Left ventricle myocardium inferior (tissue), 1 donor: ENCODE measurements around the gene RGS7BP. TPM values are rescaled to one million over a fixed set of nuclear protein-coding genes. Genes with fewer than 3 reads are reported as not detected.

Source experiments
- DNase-seq: peaks from one replicate; pipeline ENCODE4 v3.0.0-alpha.2; 2020
- H3K27ac ChIP-seq: fragments of 200-600 bp; replicated peaks from 2 replicates; pipeline ENCODE4 v1.8.0; 2021
- H3K27me3 ChIP-seq: fragments of 200-600 bp; 2 replicates; pipeline ENCODE4 v1.8.0; 2021; ENCODE audit warnings: low read depth
- H3K36me3 ChIP-seq: fragments of 200-600 bp; 2 replicates; pipeline ENCODE4 v1.8.0; 2021
- H3K4me1 ChIP-seq: fragments of 200-600 bp; 2 replicates; pipeline ENCODE4 v1.8.0; 2021
- H3K4me3 ChIP-seq: fragments of 200-600 bp; 2 replicates; pipeline ENCODE4 v1.8.0; 2021; ENCODE audit warnings: mild to moderate bottlenecking, moderate library complexity
- H3K9me3 ChIP-seq: fragments of 200-600 bp; replicated peaks from 2 replicates; pipeline ENCODE4 v1.8.0; 2021
- CTCF ChIP-seq: fragments of 200-600 bp; IDR thresholded peaks from 2 replicates; pipeline ENCODE4 v1.8.0; 2021; ENCODE audit warnings: antibody characterized with exemption, mild to moderate bottlenecking, borderline replicate concordance
- intact Hi-C: fragments of 100-400 bp; cut with micrococcal nuclease; formaldehyde crosslinking; loops from one replicate; pipeline ENCODE4 v1.11.0; 2022
- total RNA-seq: library from RNA; stranded (reverse); fragmentation: NEBNext Ultra II Directional; extraction: Animal tissue kit (Norgen Biotek cat#: 25700); gene quantifications from one replicate; pipeline ENCODE4 v1.2.1, GENCODE V29; 2021
- donor health status: DM: no; HTN: yes; CAD: no; lungs with severe emphysema.

Gene RGS7BP
- total RNA-seq, 1 donor from 2014 or later, result 3.6 TPM

- H3K27ac ChIP-seq, result no peak overlapping the region
- peaks cover 17% of the 10 kb centered on the region for H3K4me1 ChIP-seq
- no peaks in the 10 kb centered on the region for H3K27me3 ChIP-seq
- H3K36me3 ChIP-seq, result no peaks in the 10 kb centered on the region
- no peak for TF ChIP-seq CTCF
- intact Hi-C loops, result no loop called here
- DNase-seq, result no peak
- H3K9me3 ChIP-seq, result no peaks in the 10 kb centered on the region
- no peak overlapping the region for H3K4me3 ChIP-seq
Observed at GRCh38 chr5:64594025-64594424, 88.2 kb downstream of the RGS7BP start.

- intact Hi-C loops, result no loop called here
- Histone ChIP-seq H3K4me1 (peaks cover 17% of the 10 kb centered on the region), H3K27ac (peak overlapping the region; percentile 17)
Observed at GRCh38 chr5:64594601-64595000, 88.8 kb downstream of the RGS7BP start.

GRCh38 chr5:64595031-64595855, 89.4 kb downstream of the RGS7BP start:
- no peaks in the 10 kb centered on the region for H3K36me3 ChIP-seq
- intact Hi-C loops, result no loop called here
- H3K4me1 ChIP-seq, result peaks cover 17% of the 10 kb centered on the region
- peak; percentile 52 for TF ChIP-seq CTCF
- H3K9me3 ChIP-seq, result no peaks in the 10 kb centered on the region
- H3K27ac ChIP-seq, result peak overlapping the region; percentile 17
- DNase-seq, result no peak
- H3K4me3 ChIP-seq, result no peak overlapping the region
- no peaks in the 10 kb centered on the region for H3K27me3 ChIP-seq

More at GRCh38 chr5:64594601-64595000, 88.8 kb downstream of the RGS7BP start:
- H3K4me3 ChIP-seq, result no peak overlapping the region
- H3K9me3 ChIP-seq, result no peaks in the 10 kb centered on the region
- H3K36me3 ChIP-seq, result no peaks in the 10 kb centered on the region
- no peak for DNase-seq
- H3K27me3 ChIP-seq, result no peaks in the 10 kb centered on the region
- TF ChIP-seq CTCF, result no peak

GRCh38 chr5:64599226-64599625, 93.4 kb downstream of the RGS7BP start:
- no peaks in the 10 kb centered on the region for H3K36me3 ChIP-seq
- H3K27ac ChIP-seq, result no peak overlapping the region
- no peak for DNase-seq
- peaks cover 17% of the 10 kb centered on the region for H3K4me1 ChIP-seq
- intact Hi-C loops, result no loop called here
- H3K9me3 ChIP-seq, result no peaks in the 10 kb centered on the region
- H3K4me3 ChIP-seq, result no peak overlapping the region
- no peak for TF ChIP-seq CTCF
- no peaks in the 10 kb centered on the region for H3K27me3 ChIP-seq

- no peaks in the 10 kb centered on the region for H3K4me1 ChIP-seq
- no peak overlapping the region for H3K4me3 ChIP-seq
- H3K27ac ChIP-seq, result no peak overlapping the region
- DNase-seq, result no peak
- H3K36me3 ChIP-seq, result no peaks in the 10 kb centered on the region
- TF ChIP-seq CTCF, result no peak
- intact Hi-C loops, result no loop called here
- H3K9me3 ChIP-seq, result no peaks in the 10 kb centered on the region
- no peaks in the 10 kb centered on the region for H3K27me3 ChIP-seq
Observed at GRCh38 chr5:64603676-64604075, 97.9 kb downstream of the RGS7BP start.
